ENCODE measurements around the gene EVA1C. TPM values are rescaled to one million over a fixed set of nuclear protein-coding genes. Genes with fewer than 3 reads are reported as not detected.

Gene EVA1C
- total RNA-seq, 1 experiment from 2014 or later = 0.98 TPM

DNA sequence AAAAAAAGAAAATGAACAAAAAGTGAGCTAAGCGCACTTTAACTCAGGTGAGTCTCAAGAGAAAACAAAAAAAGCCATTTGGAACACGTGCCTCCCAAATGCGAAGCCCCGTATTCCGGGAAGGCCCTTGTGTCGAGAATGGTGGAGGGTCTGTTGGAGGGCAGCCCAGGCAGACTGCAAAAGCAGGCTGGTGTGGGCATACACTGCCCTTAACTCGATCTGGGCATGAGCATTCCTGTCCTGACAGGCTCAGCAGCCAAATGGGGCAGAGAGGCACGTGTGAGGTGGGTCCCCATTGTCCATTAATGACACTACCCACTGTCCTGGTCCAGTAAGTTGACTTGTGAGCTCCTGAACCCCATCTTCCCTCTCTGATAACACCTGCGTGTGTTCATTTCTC, 57.7 kb downstream of the EVA1C start:
- Histone ChIP-seq H2AFZ (ENCODE audit: low read length) (no peak overlapping the region), H4K91ac (ENCODE audit: insufficient read length, low read depth, low read length) (no peak overlapping the region), H3K18ac (ENCODE audit: insufficient read length, low read depth, low read length) (no peak overlapping the region), H3K23me2 (ENCODE audit: insufficient read length, low read depth, low read length, poor library complexity, severe bottlenecking) (no peaks in the 10 kb centered on the region), H3K27ac (ENCODE audit: insufficient read length, low read depth, low read length) (no peak overlapping the region), H3K4me1 (ENCODE audit: insufficient read depth, low read length) (no peaks in the 10 kb centered on the region), H4K8ac (replicated peaks; ENCODE audit: insufficient read length, low read depth, low read length) (no peak overlapping the region), H3K56ac (ENCODE audit: insufficient read length, low read depth, low read length) (no peak overlapping the region), H2AK5ac (ENCODE audit: insufficient read length, low read length) (no peak overlapping the region), H2BK5ac (ENCODE audit: insufficient read length, low read length) (no peak overlapping the region), H4K5ac (ENCODE audit: insufficient read length, low read depth, low read length) (no peak overlapping the region), H3K79me1 (ENCODE audit: insufficient read depth, low read depth, low read length, poor library complexity, severe bottlenecking) (no peaks in the 10 kb centered on the region), H4K20me1 (ENCODE audit: control insufficient read depth, insufficient read depth, insufficient read length) (no peaks in the 10 kb centered on the region), H2BK120ac (ENCODE audit: low read depth, low read length, poor library complexity, severe bottlenecking) (no peak overlapping the region), H2BK15ac (ENCODE audit: low read depth, low read length) (no peak overlapping the region), H2BK12ac (ENCODE audit: insufficient read length, low read depth, low read length) (no peak overlapping the region), H3K79me2 (ENCODE audit: insufficient read depth, low read length) (no peaks in the 10 kb centered on the region), H3K23ac (ENCODE audit: insufficient read length, low read depth, low read length) (no peak overlapping the region), H2BK20ac (ENCODE audit: low read depth, low read length, poor library complexity, severe bottlenecking) (no peak overlapping the region), H3K9ac (ENCODE audit: extremely low read depth, insufficient read length, low read length) (no peak overlapping the region), H3K9me3 (ENCODE audit: control insufficient read depth, low read depth, low read length) (no peaks in the 10 kb centered on the region), H3K27me3 (ENCODE audit: insufficient read depth, low read length) (no peaks in the 10 kb centered on the region), H3K14ac (ENCODE audit: insufficient read depth, low read length) (no peak overlapping the region), H3T11ph (ENCODE audit: low read length) (no peak overlapping the region), H3K4ac (ENCODE audit: low read depth, low read length) (no peak overlapping the region), H3K4me2 (ENCODE audit: insufficient read depth, insufficient read length, low read length) (no peak overlapping the region)
- Mint-ChIP-seq H3K4me3 (no peak overlapping the region), H3K9me3 (no peaks in the 10 kb centered on the region), H3K4me1 (peaks cover 7 to 8% of the 10 kb centered on the region in 2 experiments), H3K27me3 (ENCODE audit: low read depth) (peaks cover 5% of the 10 kb centered on the region), H3K36me3 (ENCODE audit: insufficient read depth in 1 of 3, low read depth in 3 of 3) (no peaks in the 10 kb centered on the region), H3K27ac (no peak overlapping the region)
- TF ChIP-seq, protein P1, sequence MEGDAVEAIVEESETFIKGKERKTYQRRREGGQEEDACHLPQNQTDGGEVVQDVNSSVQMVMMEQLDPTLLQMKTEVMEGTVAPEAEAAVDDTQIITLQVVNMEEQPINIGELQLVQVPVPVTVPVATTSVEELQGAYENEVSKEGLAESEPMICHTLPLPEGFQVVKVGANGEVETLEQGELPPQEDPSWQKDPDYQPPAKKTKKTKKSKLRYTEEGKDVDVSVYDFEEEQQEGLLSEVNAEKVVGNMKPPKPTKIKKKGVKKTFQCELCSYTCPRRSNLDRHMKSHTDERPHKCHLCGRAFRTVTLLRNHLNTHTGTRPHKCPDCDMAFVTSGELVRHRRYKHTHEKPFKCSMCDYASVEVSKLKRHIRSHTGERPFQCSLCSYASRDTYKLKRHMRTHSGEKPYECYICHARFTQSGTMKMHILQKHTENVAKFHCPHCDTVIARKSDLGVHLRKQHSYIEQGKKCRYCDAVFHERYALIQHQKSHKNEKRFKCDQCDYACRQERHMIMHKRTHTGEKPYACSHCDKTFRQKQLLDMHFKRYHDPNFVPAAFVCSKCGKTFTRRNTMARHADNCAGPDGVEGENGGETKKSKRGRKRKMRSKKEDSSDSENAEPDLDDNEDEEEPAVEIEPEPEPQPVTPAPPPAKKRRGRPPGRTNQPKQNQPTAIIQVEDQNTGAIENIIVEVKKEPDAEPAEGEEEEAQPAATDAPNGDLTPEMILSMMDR (conservative IDR thresholded peaks at IDR 0.05) = no peak
- no CpG with 5 or more reads among the region's 9 CpGs for WGBS (ENCODE audit: extremely low coverage, insufficient read length, low lambda C conversion rate)
- DNase-seq = no peak
